NB4 (cell line): ENCODE measurements around the gene ATXN7L1.

Source experiments
- MAX ChIP-seq: IDR thresholded peaks from 2 replicates; pipeline ENCODE4 v1.6.1; 2011; ENCODE audit warnings: low read depth, low read length
- MYC ChIP-seq: IDR thresholded peaks from 2 replicates; pipeline ENCODE4 v1.6.1; 2011; ENCODE audit warnings: low read depth, low read length
- POLR2A ChIP-seq: IDR thresholded peaks from 2 replicates; pipeline ENCODE4 v1.6.1; 2011; ENCODE audit warnings: mild to moderate bottlenecking; ENCODE audit not compliant: insufficient read length; ENCODE audit errors: extremely low read depth
- TF ChIP-seq, protein P1 (sequence below): IDR thresholded peaks from one replicate; pipeline ENCODE4 v1.5.1; 2012; ENCODE audit warnings: low read depth, low read length

DNA sequence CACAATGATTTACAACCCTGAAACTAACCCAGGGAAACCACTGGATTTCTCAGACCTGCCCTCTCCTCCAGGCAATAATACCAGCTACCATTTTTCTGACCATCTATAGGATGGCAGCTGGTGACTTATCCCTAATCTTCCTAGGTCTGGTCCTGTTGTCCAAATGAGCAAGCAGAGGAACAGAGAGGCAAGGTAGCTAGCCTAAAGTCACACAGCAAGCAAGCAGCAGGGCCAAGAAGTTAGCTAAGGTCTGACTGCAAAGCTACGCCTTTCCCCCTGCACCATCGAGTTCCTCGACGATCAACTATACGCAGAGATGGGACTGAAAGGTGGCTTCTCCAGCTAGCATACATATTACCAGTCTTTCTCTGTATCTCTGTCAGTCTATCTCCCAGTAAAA lies 25.3 kb downstream of the ATXN7L1 start:
- TF ChIP-seq, protein P1, sequence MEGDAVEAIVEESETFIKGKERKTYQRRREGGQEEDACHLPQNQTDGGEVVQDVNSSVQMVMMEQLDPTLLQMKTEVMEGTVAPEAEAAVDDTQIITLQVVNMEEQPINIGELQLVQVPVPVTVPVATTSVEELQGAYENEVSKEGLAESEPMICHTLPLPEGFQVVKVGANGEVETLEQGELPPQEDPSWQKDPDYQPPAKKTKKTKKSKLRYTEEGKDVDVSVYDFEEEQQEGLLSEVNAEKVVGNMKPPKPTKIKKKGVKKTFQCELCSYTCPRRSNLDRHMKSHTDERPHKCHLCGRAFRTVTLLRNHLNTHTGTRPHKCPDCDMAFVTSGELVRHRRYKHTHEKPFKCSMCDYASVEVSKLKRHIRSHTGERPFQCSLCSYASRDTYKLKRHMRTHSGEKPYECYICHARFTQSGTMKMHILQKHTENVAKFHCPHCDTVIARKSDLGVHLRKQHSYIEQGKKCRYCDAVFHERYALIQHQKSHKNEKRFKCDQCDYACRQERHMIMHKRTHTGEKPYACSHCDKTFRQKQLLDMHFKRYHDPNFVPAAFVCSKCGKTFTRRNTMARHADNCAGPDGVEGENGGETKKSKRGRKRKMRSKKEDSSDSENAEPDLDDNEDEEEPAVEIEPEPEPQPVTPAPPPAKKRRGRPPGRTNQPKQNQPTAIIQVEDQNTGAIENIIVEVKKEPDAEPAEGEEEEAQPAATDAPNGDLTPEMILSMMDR: no peak
- TF ChIP-seq POLR2A: no peak
- TF ChIP-seq MAX: no peak
- TF ChIP-seq MYC: no peak
